H1 (cell line): ENCODE results near the gene RBM25.
A peak's percentile ranks its signal among the peaks of the same experiment; 100 is the strongest.

Source experiments
- CREB1 ChIP-seq: IDR thresholded peaks from 2 replicates; pipeline ENCODE4 v1.6.1; 2012; ENCODE audit warnings: inconsistent platforms
- JUN ChIP-seq: IDR thresholded peaks from 2 replicates; pipeline ENCODE4 v1.6.1; 2011; ENCODE audit warnings: low read depth, mild to moderate bottlenecking, improper control_type of control experiment, low read length
- SIN3A ChIP-seq, 2 experiments: IDR thresholded peaks in 1 of 2; conservative IDR thresholded peaks in 1 of 2; 2 replicates each; pipeline ENCODE4 v1.6.1; 2011 to 2012; ENCODE audit warnings: low read length in 2 of 2, improper control_type of control experiment in 1 of 2, low read depth in 1 of 2, mild to moderate bottlenecking in 1 of 2
- TF ChIP-seq, protein P1 (sequence below), 3 experiments: IDR thresholded peaks; 1 replicate in 2 of 3; 2 replicates in 1 of 3; pipeline versions ENCODE4 v1.5.1 to v1.6.1; 2011; ENCODE audit warnings: low read length in 3 of 3, mild to moderate bottlenecking in 3 of 3, inconsistent platforms in 2 of 3, low read depth in 1 of 3, moderate library complexity in 1 of 3; ENCODE audit not compliant: insufficient read depth in 1 of 3; ENCODE audit errors: control extremely low read depth in 1 of 3

- TF ChIP-seq CREB1 (peak; percentile 77), JUN (0 out of 2 replicates have a peak, but pooled peaks have one; percentile 32), SIN3A (conservative IDR thresholded peaks at IDR 0.05 in 1 of 2, IDR thresholded peaks at IDR 0.05 in 1 of 2; ENCODE audit: low read depth in 1 of 2, low read length in 2 of 2) (peak; percentile 39 to 67; a peak in 2 of 4 replicates)
- TF ChIP-seq, protein P1, sequence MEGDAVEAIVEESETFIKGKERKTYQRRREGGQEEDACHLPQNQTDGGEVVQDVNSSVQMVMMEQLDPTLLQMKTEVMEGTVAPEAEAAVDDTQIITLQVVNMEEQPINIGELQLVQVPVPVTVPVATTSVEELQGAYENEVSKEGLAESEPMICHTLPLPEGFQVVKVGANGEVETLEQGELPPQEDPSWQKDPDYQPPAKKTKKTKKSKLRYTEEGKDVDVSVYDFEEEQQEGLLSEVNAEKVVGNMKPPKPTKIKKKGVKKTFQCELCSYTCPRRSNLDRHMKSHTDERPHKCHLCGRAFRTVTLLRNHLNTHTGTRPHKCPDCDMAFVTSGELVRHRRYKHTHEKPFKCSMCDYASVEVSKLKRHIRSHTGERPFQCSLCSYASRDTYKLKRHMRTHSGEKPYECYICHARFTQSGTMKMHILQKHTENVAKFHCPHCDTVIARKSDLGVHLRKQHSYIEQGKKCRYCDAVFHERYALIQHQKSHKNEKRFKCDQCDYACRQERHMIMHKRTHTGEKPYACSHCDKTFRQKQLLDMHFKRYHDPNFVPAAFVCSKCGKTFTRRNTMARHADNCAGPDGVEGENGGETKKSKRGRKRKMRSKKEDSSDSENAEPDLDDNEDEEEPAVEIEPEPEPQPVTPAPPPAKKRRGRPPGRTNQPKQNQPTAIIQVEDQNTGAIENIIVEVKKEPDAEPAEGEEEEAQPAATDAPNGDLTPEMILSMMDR (IDR thresholded peaks at IDR 0.05; ENCODE audit: control extremely low read depth in 1 of 3, insufficient read depth in 1 of 3, low read depth in 1 of 3, low read length in 3 of 3), result no peak
Measured at GRCh38 chr14:73058224-73058921, at the start of gene RBM25.
